Body of pancreas (tissue), 4 donors: ENCODE data around the gene POLR2J. TPM values are rescaled to one million over a fixed set of nuclear protein-coding genes. Genes with fewer than 3 reads are reported as not detected.

Experiments used
- ATAC-seq: fragments of 150-250 bp; one replicate; pipeline ENCODE4 v1.9.1; 2016
- DNase-seq, 4 donors: peaks; one replicate each; pipeline ENCODE4 v3.0.0-alpha.2; 2019
- H3K27ac ChIP-seq, 4 donors: fragments of 200-600 bp; sonication (generic); 1 replicate in 3 of 4; 2 replicates in 1 of 4; pipeline versions ENCODE4 v1.5.1 to v1.6.1; 2016 to 2019; ENCODE audit warnings: mild to moderate bottlenecking in 1 of 4, mixed read lengths in 1 of 4, moderate library complexity in 1 of 4
- H3K27me3 ChIP-seq, 2 donors: fragments of 200-600 bp; sonication (generic); one replicate each; pipeline ENCODE4 v1.6.0; 2016; ENCODE audit warnings: mild to moderate bottlenecking in 1 of 2
- H3K36me3 ChIP-seq, 2 donors: fragments of 200-600 bp; sonication (generic); replicated peaks in 1 of 2; 2 replicates each; pipeline ENCODE4 v1.5.1; 2016; ENCODE audit warnings: low read depth in 2 of 2; ENCODE audit not compliant: insufficient read depth in 1 of 2
- H3K4me1 ChIP-seq: fragments of 200-600 bp; sonication (generic); one replicate; pipeline ENCODE4 v1.6.0; 2016
- H3K4me3 ChIP-seq, 2 donors: fragments of 200-600 bp; sonication (generic); 1 replicate in 1 of 2; 2 replicates in 1 of 2; pipeline ENCODE4 v1.5.1; 2016 to 2019
- H3K9me3 ChIP-seq, 3 donors: fragments of 200-600 bp; sonication (generic); 1 replicate in 2 of 3; 2 replicates in 1 of 3; pipeline ENCODE4 v1.5.1; 2016
- POLR2A ChIP-seq, 3 donors: fragments of 450-650 bp; IDR thresholded peaks; one replicate each; pipeline ENCODE4 v1.6.1; 2016; ENCODE audit warnings: antibody characterized with exemption in 3 of 3, mild to moderate bottlenecking in 2 of 3
- WGBS, 2 donors: methylation state at CpG; one replicate each; pipeline ENCODE4 v1.1.5; 2017; 5-methylcytosine and 5-hydroxymethylcytosine counted together
- intact Hi-C: fragments of 100-400 bp; cut with DNase I; formaldehyde crosslinking; loops from one replicate; pipeline ENCODE4 v1.15.1; 2023
- microRNA-seq, 2 donors: library from miRNA; unstranded; fragments of <30 nt; microRNA quantifications; one replicate each; pipeline ENCODE4, GENCODE V29; 2016; ENCODE audit warnings: borderline number of aligned reads in 2 of 2, borderline replicate concordance in 2 of 2
- total RNA-seq, 2 donors: library from RNA; depleted of rRNA; stranded (reverse); fragments of >200 nt; gene quantifications; one replicate each; pipeline ENCODE4 v1.1.0, GENCODE V29; 2016
- TF ChIP-seq, protein P1 (sequence below), 7 experiments: fragments of 450-650 bp in 4 of 7; fragments of 200-600 bp in 3 of 7; sonication (generic) in 3 of 7; IDR thresholded peaks; one replicate each; pipeline ENCODE4 v1.5.1; 2016 to 2019; ENCODE audit warnings: antibody characterized with exemption in 7 of 7

POLR2J gene
- total RNA-seq, 2 donors from 2014 or later = 6.6 to 12.5 TPM

DNA sequence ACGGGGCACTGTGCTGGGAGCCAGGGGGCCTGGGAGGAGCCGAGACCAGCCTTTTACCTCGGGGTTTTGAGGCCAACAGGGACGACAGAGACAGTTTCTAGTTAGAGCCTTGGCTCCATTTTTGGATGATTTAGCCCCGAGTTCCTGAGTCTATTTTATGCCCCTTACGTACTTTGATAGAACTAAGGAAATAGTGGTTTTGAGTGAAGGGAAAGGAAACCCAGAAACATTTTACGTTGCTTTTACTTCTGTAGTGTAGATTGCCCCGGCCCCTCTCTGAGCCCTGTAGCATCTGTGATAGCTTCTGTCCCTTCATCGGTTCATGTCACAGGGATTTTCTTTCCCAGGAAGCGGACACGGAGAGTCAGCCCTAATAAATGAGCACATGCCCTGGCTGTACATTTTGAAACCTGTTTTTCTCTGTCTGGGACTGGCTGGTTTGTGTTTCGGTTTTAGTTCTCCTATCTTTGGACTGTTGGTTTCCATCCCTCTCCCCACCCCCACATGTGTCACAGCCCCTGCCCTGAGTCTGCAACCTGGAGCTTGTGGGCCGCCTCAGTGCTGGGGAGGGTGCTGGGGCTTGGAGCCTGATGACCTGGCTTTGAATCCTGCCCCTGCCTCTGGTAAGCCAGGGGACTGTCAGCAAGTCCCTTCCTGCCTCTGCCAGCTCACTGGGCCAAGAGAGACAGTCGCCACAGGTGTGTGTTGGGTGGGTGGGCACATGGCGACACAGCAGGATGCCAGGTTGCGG is 52.3 kb downstream of the POLR2J start:
- no peaks in the 10 kb centered on the region for H3K4me1 ChIP-seq
- H3K36me3 ChIP-seq = peaks cover 0 to 5% of the 10 kb centered on the region in 2 donors
- peak in 1 of 4 donors; percentile 52 for DNase-seq
- no peak for ATAC-seq
- H3K27me3 ChIP-seq = no peaks in the 10 kb centered on the region
- no peak overlapping the region for H3K4me3 ChIP-seq
- intact Hi-C loops = no loop called here
- peak overlapping the region in 2 of 4 donors; percentile 20 to 70 for H3K27ac ChIP-seq
- no peaks in the 10 kb centered on the region for H3K9me3 ChIP-seq
- TF ChIP-seq, protein P1, sequence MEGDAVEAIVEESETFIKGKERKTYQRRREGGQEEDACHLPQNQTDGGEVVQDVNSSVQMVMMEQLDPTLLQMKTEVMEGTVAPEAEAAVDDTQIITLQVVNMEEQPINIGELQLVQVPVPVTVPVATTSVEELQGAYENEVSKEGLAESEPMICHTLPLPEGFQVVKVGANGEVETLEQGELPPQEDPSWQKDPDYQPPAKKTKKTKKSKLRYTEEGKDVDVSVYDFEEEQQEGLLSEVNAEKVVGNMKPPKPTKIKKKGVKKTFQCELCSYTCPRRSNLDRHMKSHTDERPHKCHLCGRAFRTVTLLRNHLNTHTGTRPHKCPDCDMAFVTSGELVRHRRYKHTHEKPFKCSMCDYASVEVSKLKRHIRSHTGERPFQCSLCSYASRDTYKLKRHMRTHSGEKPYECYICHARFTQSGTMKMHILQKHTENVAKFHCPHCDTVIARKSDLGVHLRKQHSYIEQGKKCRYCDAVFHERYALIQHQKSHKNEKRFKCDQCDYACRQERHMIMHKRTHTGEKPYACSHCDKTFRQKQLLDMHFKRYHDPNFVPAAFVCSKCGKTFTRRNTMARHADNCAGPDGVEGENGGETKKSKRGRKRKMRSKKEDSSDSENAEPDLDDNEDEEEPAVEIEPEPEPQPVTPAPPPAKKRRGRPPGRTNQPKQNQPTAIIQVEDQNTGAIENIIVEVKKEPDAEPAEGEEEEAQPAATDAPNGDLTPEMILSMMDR (IDR thresholded peaks at IDR 0.05) = no peak
- TF ChIP-seq POLR2A (IDR thresholded peaks at IDR 0.05) = no peak
- WGBS, 2 donors = 84 to 87% methylated on average over 15 to 16 of the region's 16 CpGs

DNA sequence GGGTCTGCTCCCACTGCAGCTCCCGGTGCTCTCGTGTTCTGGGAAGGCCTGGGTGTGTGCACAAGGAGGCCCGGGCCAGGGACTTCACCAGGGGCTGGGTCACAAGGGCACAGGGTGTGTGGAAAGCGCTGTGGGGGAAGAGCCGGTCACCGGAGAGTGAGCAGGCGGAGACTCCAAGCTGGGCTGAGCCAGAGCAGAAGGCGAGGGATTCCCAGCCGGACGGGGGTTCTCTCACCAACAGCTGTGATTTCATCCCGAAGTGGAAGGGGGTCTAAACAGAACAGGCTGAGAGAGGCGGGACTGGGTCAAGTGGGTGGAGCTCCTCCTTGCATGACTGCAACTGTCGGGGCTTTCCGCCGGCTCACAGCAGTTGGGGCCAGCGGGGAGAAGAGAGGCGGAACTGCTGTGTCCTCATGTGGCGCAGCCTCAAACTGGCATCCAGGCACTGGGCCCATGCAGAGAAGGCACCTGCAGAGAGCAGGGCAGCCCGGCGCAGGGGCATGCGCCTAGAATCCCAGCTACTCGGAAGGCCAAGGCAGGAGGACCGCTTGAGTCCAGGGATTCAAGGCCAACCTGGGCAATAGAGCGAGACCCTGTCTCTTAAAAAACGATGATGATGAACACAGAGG is 53.0 kb downstream of the POLR2J start:
- WGBS, 2 donors = 60 to 69% methylated on average over 11 to 25 of the region's 25 CpGs
- H3K27ac ChIP-seq = peak overlapping the region in 2 of 4 donors; percentile 20 to 70

DNA sequence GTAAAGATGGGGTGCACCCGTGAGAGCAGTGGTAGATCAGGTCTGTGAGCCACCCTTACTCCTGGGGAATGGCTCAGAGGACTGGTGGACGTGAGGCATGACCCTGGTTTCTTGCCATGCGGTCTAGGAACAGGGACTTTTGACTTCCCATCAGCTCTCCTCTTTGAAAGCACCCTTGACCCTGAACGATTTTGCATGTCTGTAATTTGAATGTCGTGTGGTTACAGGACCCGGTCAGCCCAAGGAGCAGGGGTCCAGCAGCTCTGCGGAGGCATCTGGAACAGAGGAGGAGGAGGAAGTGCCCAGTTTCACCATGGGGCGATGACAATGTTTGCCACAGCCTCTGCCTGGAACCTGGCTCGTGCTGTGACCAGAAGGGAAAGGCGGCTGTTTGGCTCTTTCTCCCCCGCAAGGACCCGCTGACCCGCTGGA is 53.9 kb downstream of the POLR2J start:
- no peaks in the 10 kb centered on the region for H3K9me3 ChIP-seq
- 74 to 80% methylated on average over 2 to 13 of the region's 13 CpGs for WGBS, 2 donors
- H3K4me3 ChIP-seq = no peak overlapping the region
- peak in 1 of 4 donors; percentile 34 for DNase-seq
- peak overlapping the region in 1 of 4 donors; percentile 70 for H3K27ac ChIP-seq
- peaks cover 0 to 7% of the 10 kb centered on the region in 2 donors for H3K36me3 ChIP-seq
- no peak for TF ChIP-seq POLR2A (IDR thresholded peaks at IDR 0.05)
- TF ChIP-seq, protein P1 (IDR thresholded peaks at IDR 0.05) = no peak
- no peak for ATAC-seq
- H3K4me1 ChIP-seq = no peaks in the 10 kb centered on the region
- no peaks in the 10 kb centered on the region for H3K27me3 ChIP-seq
- intact Hi-C loops = no loop called here

More for the DNA sequence above, 53.0 kb downstream of the POLR2J start:
- TF ChIP-seq, protein P1 (IDR thresholded peaks at IDR 0.05) = no peak
- TF ChIP-seq POLR2A (IDR thresholded peaks at IDR 0.05) = peak in 1 of 3 donors; percentile 47
- intact Hi-C loops = no loop called here
- Histone ChIP-seq H3K4me1 (no peaks in the 10 kb centered on the region), H3K9me3 (no peaks in the 10 kb centered on the region), H3K36me3 (peaks cover 0 to 7% of the 10 kb centered on the region in 2 donors), H3K27me3 (no peaks in the 10 kb centered on the region), H3K4me3 (no peak overlapping the region)
- DNase-seq (peak in 1 of 4 donors; percentile 56), ATAC-seq (no peak)

DNA sequence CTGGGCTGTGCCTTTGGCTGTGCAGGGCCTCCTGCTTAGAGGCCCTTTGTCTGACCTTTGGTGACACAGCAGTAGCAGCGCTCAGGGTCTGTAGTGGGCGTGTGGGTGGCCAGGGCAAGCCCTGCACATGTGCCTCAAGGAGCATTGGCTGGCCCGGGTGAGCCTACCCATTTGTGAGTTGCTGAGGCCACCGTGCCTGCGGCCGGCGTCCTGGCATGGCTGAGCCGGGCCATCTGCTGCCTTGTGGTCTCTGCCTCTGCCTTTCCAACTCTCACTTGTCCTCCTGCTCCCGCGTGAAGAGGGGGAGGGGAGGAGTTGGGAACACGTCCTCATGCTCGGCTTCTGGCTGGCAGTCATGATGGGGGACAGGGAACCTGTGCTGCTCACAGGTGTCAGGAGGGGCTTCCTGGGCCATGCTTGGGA is 54.6 kb downstream of the POLR2J start:
- 80 to 90% methylated on average over 2 to 12 of the region's 12 CpGs for WGBS, 2 donors
- no peak for DNase-seq
- Histone ChIP-seq H3K4me3 (no peak overlapping the region), H3K9me3 (no peaks in the 10 kb centered on the region), H3K27me3 (no peaks in the 10 kb centered on the region), H3K4me1 (no peaks in the 10 kb centered on the region), H3K27ac (no peak overlapping the region), H3K36me3 (peaks cover 0 to 7% of the 10 kb centered on the region in 2 donors)
- no peak for TF ChIP-seq POLR2A (IDR thresholded peaks at IDR 0.05)
- TF ChIP-seq, protein P1 (IDR thresholded peaks at IDR 0.05) = no peak
- intact Hi-C loops = no loop called here
- ATAC-seq = no peak

Small RNA genes lying within 50 kb of the gene (microRNA-seq; reads per million reads assigned to microRNA genes)
- gene MIR4467 = 1.4 to 2.7 reads per million in 2 donors
- 1.4 to 1.8 reads per million in 2 donors for gene MIR5090

Other genes with a start within 250 kb of the POLR2J start
- 1 to 10 TPM; 1.0 to 6.3 TPM for gene SH2B2, start 192.1 kb downstream of the POLR2J start, total RNA-seq
- not detected for gene SPDYE6, start 122.5 kb downstream of the POLR2J start, total RNA-seq
- 10 to 100 TPM; 25.2 to 40.2 TPM for gene PRKRIP1, start 82.6 kb downstream of the POLR2J start, total RNA-seq
- 10 to 100 TPM; 11.7 to 20.8 TPM for gene ORAI2, start 45.3 kb downstream of the POLR2J start, total RNA-seq
- gene ALKBH4, start 14.1 kb downstream of the POLR2J start, total RNA-seq = 10 to 100 TPM; 15.6 to 60.3 TPM
- gene LRWD1, start 13.9 kb downstream of the POLR2J start, total RNA-seq = 10 to 100 TPM; 13.7 to 27.4 TPM
- gene RASA4B, start 38.9 kb upstream of the POLR2J start, total RNA-seq = 10 to 100 TPM in 1 of 2 donors, 1 to 10 TPM in 1; 5.3 to 12.5 TPM
- gene UPK3BL2, start 64.8 kb upstream of the POLR2J start, total RNA-seq = 10 to 100 TPM in 1 of 2 donors, 1 to 10 TPM in 1; 7.5 to 20.4 TPM
- not detected for gene SPDYE2, start 72.3 kb upstream of the POLR2J start, total RNA-seq
- 10 to 100 TPM; 25.1 to 26.7 TPM for gene POLR2J3, start 93.7 kb upstream of the POLR2J start, total RNA-seq
- 10 to 100 TPM; 16.8 to 34.2 TPM for gene RASA4, start 137.8 kb upstream of the POLR2J start, total RNA-seq
- gene UPK3BL1, start 163.9 kb upstream of the POLR2J start, total RNA-seq = 10 to 100 TPM; 11.7 to 36.6 TPM
- not detected for gene SPDYE2B, start 171.4 kb upstream of the POLR2J start, total RNA-seq
- 10 to 100 TPM in 1 of 2 donors, 1 to 10 TPM in 1; 4.2 to 12.5 TPM for gene POLR2J2, start 192.7 kb upstream of the POLR2J start, total RNA-seq